Left lung (tissue), 10 donors: Measurements from ENCODE around the gene DAP. TPM values are rescaled to one million over a fixed set of nuclear protein-coding genes. Genes with fewer than 3 reads are reported as not detected.
"Not testable (repeated sequence)": the region's sequence is repeated elsewhere in the genome, so short reads cannot be mapped to it uniquely, and the experiment has no call there.

Source experiments
- ATAC-seq: fragments of 200-7000 bp; cut with Tn5 transposase; one replicate; pipeline ENCODE4 v1.9.1; 2020; ENCODE audit warnings: moderate library complexity
- DNase-seq, 4 donors: peaks; one replicate each; pipeline ENCODE4 v3.0.0-alpha.2; 2013 to 2020
- H3K27ac ChIP-seq, 2 donors: fragments of 200-600 bp; sonication (generic) in 1 of 2; one replicate each; pipeline versions ENCODE4 v1.5.0 to v1.8.0; 2020 to 2021
- H3K27me3 ChIP-seq, 2 donors: fragments of 200-600 bp; sonication (generic) in 1 of 2; one replicate each; pipeline versions ENCODE4 v1.5.0 to v1.8.0; 2020 to 2021
- H3K36me3 ChIP-seq, 2 donors: fragments of 200-600 bp; sonication (generic) in 1 of 2; one replicate each; pipeline versions ENCODE4 v1.5.0 to v1.8.0; 2020 to 2021
- H3K4me1 ChIP-seq, 2 donors: fragments of 200-600 bp; one replicate each; pipeline ENCODE4 v1.8.0; 2021
- H3K4me3 ChIP-seq, 2 donors: fragments of 200-600 bp; sonication (generic) in 1 of 2; one replicate each; pipeline versions ENCODE4 v1.5.0 to v1.8.0; 2020 to 2021; ENCODE audit warnings: mild to moderate bottlenecking in 1 of 2
- H3K9me3 ChIP-seq, 2 donors: fragments of 200-600 bp; sonication (generic) in 1 of 2; one replicate each; pipeline versions ENCODE4 v1.5.0 to v1.8.0; 2020 to 2021
- intact Hi-C, 2 donors: fragments of 100-400 bp; cut with DNase I; formaldehyde crosslinking; loops; one replicate each; pipeline versions ENCODE4 v1.11.2 to v1.14.2; 2022
- polyA plus RNA-seq, 6 donors: library from polyadenylated mRNA; unstranded; fragments of 120-200 nt; gene quantifications; one replicate each; pipeline ENCODE4 v1.2.1, GENCODE V29; 2013; ENCODE audit not compliant: insufficient read length in 6 of 6
- total RNA-seq, 2 donors: library from RNA; stranded (reverse); fragmentation: NEBNext Ultra II Directional; extraction: Animal tissue kit (Norgen Biotek cat#: 25700); gene quantifications; one replicate each; pipeline ENCODE4 v1.2.1, GENCODE V29; 2021
- TF ChIP-seq, protein P1 (sequence below), 2 donors: fragments of 200-600 bp; sonication (generic) in 1 of 2; IDR thresholded peaks; one replicate each; pipeline versions ENCODE4 v1.5.0 to v1.8.0; 2021; ENCODE audit warnings: antibody characterized with exemption in 2 of 2
- donor health status: DM: no; HTN: yes; CAD: no.
- donor health status: DM: no; HTN: no; CAD: no.

Gene DAP
- total and polyA plus RNA-seq, 8 donors = 78.5 to 125 (median 107) TPM

DNA sequence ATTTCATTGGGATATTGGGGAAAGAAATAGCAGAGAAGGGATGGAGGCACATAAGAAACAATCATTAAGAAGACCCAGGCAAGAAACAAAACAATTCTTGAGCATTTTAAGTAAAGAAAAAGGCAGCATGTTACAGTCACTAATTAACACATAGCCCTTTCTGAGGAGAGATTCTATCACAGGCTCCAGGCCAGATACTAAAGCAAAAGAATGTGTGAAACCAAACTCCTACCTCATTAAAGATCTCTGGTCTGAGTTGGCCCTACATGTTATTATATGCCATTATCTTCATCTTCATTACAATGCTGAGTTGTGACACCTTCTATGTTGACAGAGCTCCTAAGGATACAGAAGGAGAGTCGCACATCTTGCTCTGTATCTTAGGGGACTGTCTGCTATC, 37.5 kb downstream of the DAP start:
- Histone ChIP-seq H3K36me3 (peaks cover 0 to 35% of the 10 kb centered on the region in 2 donors), H3K9me3 (no peaks in the 10 kb centered on the region), H3K27me3 (no peaks in the 10 kb centered on the region), H3K4me3 (no peak overlapping the region), H3K27ac (no peak overlapping the region), H3K4me1 (peaks cover 5 to 24% of the 10 kb centered on the region in 2 donors)
- intact Hi-C loops = no loop called here
- TF ChIP-seq, protein P1, sequence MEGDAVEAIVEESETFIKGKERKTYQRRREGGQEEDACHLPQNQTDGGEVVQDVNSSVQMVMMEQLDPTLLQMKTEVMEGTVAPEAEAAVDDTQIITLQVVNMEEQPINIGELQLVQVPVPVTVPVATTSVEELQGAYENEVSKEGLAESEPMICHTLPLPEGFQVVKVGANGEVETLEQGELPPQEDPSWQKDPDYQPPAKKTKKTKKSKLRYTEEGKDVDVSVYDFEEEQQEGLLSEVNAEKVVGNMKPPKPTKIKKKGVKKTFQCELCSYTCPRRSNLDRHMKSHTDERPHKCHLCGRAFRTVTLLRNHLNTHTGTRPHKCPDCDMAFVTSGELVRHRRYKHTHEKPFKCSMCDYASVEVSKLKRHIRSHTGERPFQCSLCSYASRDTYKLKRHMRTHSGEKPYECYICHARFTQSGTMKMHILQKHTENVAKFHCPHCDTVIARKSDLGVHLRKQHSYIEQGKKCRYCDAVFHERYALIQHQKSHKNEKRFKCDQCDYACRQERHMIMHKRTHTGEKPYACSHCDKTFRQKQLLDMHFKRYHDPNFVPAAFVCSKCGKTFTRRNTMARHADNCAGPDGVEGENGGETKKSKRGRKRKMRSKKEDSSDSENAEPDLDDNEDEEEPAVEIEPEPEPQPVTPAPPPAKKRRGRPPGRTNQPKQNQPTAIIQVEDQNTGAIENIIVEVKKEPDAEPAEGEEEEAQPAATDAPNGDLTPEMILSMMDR (IDR thresholded peaks at IDR 0.05) = no peak
- DNase-seq (no peak), ATAC-seq (no peak)

DNA sequence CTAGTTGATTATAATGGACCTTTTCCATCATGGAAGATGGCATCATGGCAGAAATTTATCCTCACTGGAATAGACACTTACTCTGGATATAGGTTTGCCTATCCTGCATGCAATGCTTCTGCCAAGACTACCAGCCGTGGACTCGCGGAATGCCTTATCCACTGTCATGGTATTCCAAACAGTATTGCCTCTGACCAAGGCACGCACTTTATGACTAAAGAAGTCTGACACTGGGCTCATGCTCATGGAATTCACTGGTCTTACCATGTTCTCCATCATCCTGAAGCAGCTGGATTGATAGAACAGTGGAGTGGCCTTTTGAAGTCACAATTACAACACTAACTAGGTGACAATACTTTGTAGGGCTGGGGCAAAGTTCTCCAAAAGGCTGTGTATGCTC, 40.3 kb downstream of the DAP start:
- ATAC-seq, H3K4me3 ChIP-seq, H3K9me3 ChIP-seq, intact Hi-C loops, H3K27me3 ChIP-seq, DNase-seq, H3K27ac ChIP-seq: not testable (repeated sequence)
- H3K4me1 ChIP-seq = peaks cover 5 to 12% of the 10 kb centered on the region in 2 donors
- peaks cover 0 to 36% of the 10 kb centered on the region in 2 donors for H3K36me3 ChIP-seq

DNA sequence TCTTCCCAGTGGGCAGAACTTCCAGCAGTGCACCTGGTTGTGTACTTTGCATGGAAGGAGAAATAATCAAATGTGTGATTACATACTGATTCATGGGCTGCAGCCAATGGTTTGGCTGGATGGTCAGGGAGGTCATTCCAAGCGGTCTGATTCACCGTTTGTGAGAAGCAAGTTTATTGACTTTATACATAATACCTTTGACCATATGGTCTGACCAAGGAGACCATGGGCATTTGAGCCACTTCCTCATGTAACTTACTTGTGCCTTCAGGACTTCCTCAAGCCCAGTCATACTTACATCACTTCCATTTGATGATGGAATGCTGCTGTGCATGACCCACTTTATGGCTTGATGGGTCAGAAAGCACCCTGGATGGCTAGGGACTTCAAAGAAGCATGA, 41.1 kb downstream of the DAP start:
- TF ChIP-seq, protein P1 (IDR thresholded peaks at IDR 0.05) = no peak
- no peak for DNase-seq
- no peaks in the 10 kb centered on the region for H3K27me3 ChIP-seq
- H3K9me3 ChIP-seq = no peaks in the 10 kb centered on the region
- intact Hi-C loops = no loop called here
- no peak overlapping the region for H3K4me3 ChIP-seq
- peaks cover 5 to 7% of the 10 kb centered on the region in 2 donors for H3K4me1 ChIP-seq
- ATAC-seq = no peak
- H3K27ac ChIP-seq = no peak overlapping the region
- peaks cover 0 to 40% of the 10 kb centered on the region in 2 donors for H3K36me3 ChIP-seq

DNA sequence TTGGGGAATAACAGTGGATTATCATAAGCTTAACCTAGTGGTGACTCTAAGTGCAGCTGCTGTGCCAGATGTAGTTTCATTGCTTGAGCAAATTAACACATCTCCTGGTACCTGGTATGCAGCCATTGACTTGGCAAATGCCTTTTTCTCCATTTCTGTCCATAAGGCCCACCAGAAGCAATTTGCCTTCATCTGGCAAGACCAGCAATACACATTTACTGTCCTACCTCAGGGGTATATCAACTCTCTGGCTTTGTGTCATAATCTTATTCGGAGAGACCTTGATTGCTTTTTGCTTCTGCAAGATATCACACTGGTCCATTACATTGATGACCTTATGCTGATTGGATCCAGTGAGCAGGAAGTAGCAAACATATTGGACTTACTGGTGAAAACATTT, 42.4 kb downstream of the DAP start:
- peaks cover 0 to 36% of the 10 kb centered on the region in 2 donors for H3K36me3 ChIP-seq
- H3K27ac ChIP-seq, H3K4me1 ChIP-seq, DNase-seq, H3K4me3 ChIP-seq, H3K9me3 ChIP-seq, intact Hi-C loops, ATAC-seq, H3K27me3 ChIP-seq: not testable (repeated sequence)

DNA sequence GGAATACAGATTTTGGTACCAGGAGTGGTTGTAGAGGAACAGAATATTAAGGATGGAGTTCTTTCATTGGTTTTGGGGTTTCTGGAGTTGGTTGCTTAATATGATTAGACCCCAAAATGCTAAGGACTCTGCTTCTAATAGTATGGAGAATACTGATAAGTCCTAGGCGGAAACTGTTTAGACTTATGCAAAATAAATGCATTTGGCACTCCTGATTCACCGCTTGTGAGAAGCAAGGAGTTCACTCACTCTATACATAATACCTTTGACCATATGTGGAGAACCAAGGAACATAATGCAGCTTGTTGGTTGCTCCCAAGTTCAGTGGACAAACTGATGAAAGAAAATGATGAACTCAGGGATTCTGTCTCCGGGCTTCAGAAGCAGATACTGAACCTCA, 44.2 kb downstream of the DAP start:
- H3K9me3 ChIP-seq, H3K4me1 ChIP-seq, ATAC-seq, H3K4me3 ChIP-seq, intact Hi-C loops, DNase-seq, H3K27me3 ChIP-seq, H3K27ac ChIP-seq: not testable (repeated sequence)
- H3K36me3 ChIP-seq = peaks cover 0 to 34% of the 10 kb centered on the region in 2 donors

DNA sequence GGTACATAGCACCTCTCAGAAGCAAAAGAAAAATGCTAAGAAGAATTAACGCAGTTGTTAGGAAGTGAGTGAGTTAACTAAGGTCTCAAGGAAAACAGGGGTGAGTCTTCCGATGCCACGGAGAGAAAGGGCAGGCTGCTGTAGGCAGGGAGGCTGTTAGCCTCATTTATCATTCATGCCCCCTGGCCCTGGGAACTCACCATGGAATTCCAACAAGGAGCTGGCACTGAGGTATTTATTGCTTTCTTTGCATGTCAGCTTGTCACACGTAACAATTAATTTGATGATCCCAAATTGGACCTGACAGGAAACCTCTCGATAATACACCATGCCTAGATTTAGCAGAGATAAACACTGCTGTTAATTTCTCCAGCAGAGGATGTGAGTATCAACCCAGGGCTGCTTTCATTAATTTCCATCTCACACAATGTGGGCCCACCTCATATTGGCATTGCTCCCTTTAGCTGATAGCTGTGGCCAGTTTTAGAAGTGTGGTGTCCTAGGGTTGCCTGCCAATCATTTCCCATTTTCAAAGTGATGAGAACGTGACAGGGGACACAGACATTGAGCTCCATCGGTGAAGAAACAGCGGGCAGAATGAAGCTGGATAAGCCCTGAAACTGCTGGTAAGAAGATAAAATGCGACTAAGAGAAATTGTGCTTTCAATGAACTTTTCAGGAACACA, 45.3 kb downstream of the DAP start:
- Histone ChIP-seq H3K4me1 (no peaks in the 10 kb centered on the region), H3K27ac (no peak overlapping the region), H3K4me3 (no peak overlapping the region), H3K9me3 (no peaks in the 10 kb centered on the region), H3K27me3 (no peaks in the 10 kb centered on the region), H3K36me3 (peaks cover 0 to 25% of the 10 kb centered on the region in 2 donors)
- intact Hi-C loops = no loop called here
- DNase-seq = no peak
- TF ChIP-seq, protein P1 (IDR thresholded peaks at IDR 0.05) = no peak
- ATAC-seq = no peak
